GM10248 (cell line): Measurements from ENCODE around the gene MCM10.
A peak's percentile ranks its signal among the peaks of the same experiment; 100 is the strongest.

ENCODE experiments used
- CTCF ChIA-PET: fragments of 300-600 bp; sonication (Branson Sonifier 250); formaldehyde crosslinking; extraction: SDS; loops from one replicate; lab custom pipeline; 2021; ENCODE audit warnings: antibody characterized with exemption; lab: Yijun Ruan, JAX
- POLR2A ChIA-PET: fragments of 350-650 bp; sonication (Branson Sonifier 250); formaldehyde crosslinking; extraction: SDS; loops from one replicate; lab custom pipeline; 2020; ENCODE audit warnings: antibody characterized with exemption; lab: Yijun Ruan, JAX
- DNase-seq: peaks from one replicate; pipeline ENCODE4 v3.0.0; 2012; ENCODE audit errors: extremely low spot score
- TF ChIP-seq, protein P1 (sequence below): IDR thresholded peaks from 2 replicates; pipeline ENCODE4 v1.5.1; 2012; ENCODE audit warnings: mild to moderate bottlenecking, low read depth; ENCODE audit errors: extremely low read depth, missing control alignments, control extremely low read depth

MCM10 gene

DNA sequence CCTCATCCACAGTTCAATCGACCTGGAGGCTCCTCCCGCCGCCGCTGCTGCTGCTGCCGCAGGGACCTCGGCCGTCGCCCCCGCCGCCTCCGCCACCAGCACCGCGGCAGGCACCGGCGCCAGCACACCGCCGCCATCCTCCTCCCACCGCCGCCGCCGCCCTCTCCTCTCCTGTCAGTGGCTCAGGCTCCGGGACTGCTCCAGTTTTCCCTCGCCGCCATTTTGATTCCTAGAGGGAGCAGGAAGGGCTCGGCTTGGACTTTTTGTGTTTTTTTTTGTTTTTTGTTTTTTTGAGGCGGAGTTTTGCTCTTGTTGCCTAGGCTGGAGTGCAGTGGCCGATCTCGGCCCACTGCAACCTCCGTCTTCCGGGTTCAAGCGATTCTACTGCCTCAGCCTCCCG lies 3.0 kb upstream of the MCM10 start:
- CTCF ChIA-PET: no interaction called here
- POLR2A ChIA-PET: no interaction called here
- DNase-seq: no peak
- TF ChIP-seq, protein P1, sequence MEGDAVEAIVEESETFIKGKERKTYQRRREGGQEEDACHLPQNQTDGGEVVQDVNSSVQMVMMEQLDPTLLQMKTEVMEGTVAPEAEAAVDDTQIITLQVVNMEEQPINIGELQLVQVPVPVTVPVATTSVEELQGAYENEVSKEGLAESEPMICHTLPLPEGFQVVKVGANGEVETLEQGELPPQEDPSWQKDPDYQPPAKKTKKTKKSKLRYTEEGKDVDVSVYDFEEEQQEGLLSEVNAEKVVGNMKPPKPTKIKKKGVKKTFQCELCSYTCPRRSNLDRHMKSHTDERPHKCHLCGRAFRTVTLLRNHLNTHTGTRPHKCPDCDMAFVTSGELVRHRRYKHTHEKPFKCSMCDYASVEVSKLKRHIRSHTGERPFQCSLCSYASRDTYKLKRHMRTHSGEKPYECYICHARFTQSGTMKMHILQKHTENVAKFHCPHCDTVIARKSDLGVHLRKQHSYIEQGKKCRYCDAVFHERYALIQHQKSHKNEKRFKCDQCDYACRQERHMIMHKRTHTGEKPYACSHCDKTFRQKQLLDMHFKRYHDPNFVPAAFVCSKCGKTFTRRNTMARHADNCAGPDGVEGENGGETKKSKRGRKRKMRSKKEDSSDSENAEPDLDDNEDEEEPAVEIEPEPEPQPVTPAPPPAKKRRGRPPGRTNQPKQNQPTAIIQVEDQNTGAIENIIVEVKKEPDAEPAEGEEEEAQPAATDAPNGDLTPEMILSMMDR: no peak

DNA sequence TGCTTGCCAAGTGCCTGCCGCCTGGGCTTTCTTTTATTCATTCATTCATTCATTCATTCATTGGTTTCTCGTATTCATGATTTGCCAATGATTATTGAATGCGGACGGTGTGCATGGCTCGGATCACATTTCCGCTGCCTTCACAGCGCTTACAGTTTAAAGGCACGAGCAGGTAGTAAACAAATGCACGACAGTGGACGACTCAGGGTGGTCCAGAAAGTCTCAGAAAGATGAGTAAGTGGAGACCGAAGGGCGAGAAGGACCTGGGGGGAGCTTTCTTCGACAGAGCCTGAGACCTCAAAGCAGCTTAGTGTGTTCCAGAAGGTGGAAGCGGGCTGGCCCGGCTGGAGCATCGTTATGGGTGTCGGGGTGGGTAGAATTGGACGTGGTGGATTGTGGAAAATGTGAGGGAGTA lies 506 bp downstream of the MCM10 start:
- peak; percentile 24 for DNase-seq
- ChIA-PET POLR2A (interaction anchor here (0.7 kb wide), 1 partner anchor 188 kb away, joined by 3 read pairs; no protein-coding TSS in a partner anchor), CTCF (interaction anchor here (0.7 to 4.2 kb wide), 18 partner anchors 9 to 278 kb away, joined by 3 to 64 read pairs (median 5); partner anchors contain the start of genes OPTN and PHYH)
- TF ChIP-seq, protein P1: no peak

DNA sequence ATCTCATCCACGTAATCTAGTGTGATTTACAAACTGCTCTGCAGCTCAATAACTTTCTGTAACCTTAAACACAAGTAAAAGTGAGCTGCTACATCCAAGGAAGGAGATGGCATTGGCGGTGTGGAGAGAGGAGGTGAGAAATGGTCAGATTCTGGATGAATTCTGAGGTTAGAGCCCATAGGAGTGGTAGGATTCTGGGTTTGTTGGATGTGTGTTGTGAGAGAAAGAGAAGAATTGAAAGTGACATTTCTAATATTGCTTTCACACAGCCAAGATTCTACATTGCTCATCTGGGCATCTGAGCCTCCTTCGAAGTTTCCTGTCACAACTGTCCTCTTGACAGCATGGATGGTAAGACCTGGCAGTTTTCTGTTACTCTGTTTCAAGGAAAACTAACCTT lies 2.5 kb downstream of the MCM10 start:
- POLR2A ChIA-PET: no interaction called here

DNA sequence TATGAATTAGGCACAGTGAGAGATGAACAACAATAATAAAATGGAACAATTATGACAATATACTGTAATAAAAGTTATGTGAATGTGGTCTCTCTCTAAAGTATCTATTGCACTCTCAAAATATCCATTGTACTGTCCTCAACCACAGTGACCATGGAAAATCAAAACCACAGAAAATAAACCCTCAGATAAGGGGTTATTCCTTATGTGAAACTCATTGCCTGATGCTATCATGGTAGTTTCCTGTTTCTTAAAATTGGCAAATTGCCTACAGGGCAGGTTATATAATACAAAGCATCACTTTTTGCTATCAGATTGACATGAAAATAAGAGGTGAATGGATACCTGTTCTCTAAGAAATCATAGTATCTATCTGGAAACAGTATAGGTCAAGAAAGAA lies 3.8 kb downstream of the MCM10 start:
- no peak for DNase-seq
- TF ChIP-seq, protein P1: no peak
- POLR2A ChIA-PET: no interaction called here
- CTCF ChIA-PET: no interaction called here

More for the DNA sequence above, 2.5 kb downstream of the MCM10 start:
- CTCF ChIA-PET: interaction anchor here (0.7 to 4.2 kb wide), 4 partner anchors 13 to 208 kb away, joined by 3 to 64 read pairs (median 4); partner anchors contain the start of gene PHYH
- DNase-seq: no peak
- TF ChIP-seq, protein P1: no peak

DNA sequence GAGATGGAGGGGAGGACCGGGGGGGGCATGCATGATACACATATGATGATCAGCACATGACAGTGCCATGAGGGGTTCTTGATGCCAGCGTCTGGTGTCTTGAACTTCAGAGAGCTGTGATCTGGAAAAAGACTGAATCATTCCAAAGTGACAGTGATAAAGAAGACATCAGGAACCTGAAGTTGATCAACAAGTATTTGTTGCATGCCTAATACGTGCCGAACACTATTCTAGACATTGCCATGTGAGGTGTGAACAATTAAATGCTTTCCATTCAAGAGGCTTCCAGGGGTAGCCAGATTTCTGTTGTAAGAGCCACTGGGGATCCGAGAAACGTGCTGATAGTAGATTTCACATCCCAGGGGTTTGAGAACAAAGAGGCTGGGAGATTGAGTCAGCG lies 6.2 kb downstream of the MCM10 start:
- ChIA-PET POLR2A (no interaction called here), CTCF (interaction anchor here (0.9 kb wide), 1 partner anchor 186 kb away, joined by 4 read pairs; no protein-coding TSS in a partner anchor)
- DNase-seq: no peak

DNA sequence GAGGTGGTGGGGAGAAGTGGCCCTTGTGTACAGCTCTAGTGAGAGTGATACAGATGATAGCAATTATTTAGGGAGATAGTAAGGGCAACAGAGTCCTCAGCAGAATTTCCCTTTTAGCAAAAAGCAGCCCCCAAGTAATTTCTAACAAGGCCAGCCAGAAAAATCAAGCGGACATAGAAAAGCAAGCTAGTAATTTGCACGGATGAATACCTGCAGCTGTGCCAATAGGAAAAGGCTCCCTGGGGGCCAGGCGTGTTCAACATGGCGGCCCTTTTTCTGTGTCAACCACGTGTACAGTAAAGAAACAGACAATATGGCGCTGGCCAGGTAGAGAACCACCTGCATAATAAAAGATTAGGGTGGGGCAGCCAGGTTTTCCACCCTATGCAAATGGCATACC lies 7.4 kb downstream of the MCM10 start:
- ChIA-PET CTCF (no interaction called here), POLR2A (no interaction called here)
- TF ChIP-seq, protein P1: no peak
- no peak for DNase-seq

More for the DNA sequence above, 6.2 kb downstream of the MCM10 start:
- TF ChIP-seq, protein P1: no peak

DNA sequence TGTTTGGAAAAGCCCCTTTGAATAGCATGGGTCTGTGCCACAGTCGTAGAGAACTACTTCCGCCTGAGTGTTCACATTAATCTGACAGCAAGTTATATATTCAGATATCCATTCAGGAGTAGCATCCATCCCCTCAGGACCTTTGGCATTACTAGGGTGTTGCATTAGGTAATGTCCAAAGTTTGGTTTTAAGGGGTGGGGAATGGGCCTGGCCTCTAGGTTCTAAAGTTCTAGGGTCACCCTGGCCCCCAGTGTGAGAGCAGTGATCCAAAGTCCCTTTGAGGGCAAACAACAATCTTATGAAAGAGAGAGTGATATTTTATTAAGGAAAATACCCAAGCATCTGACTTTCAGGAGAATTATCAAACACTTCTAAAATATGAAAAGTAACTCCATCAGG lies 12.3 kb downstream of the MCM10 start:
- DNase-seq: no peak
- ChIA-PET CTCF (interaction anchor here (1.2 to 4.9 kb wide), 3 partner anchors 9 to 12 kb away, joined by 3 to 30 read pairs (median 29); partner anchors contain the start of gene MCM10), POLR2A (no interaction called here)
- TF ChIP-seq, protein P1: no peak
